Measurements from ENCODE around the gene PLA2G4D.

- TF ChIP-seq EZH2 (IDR thresholded peaks at IDR 0.05; ENCODE audit: borderline replicate concordance, low read depth, low read length, poor library complexity, severe bottlenecking) (no peak), CTCF (conservative IDR thresholded peaks at IDR 0.05; ENCODE audit: low read depth, low read length) (no peak)
Observed at GRCh38 chr15:42050484-42051255, 43.7 kb downstream of the PLA2G4D start.

Measured in A673 (cell line).